Naive thymus-derived CD8-positive, alpha-beta T cell (primary cell): Measurements from ENCODE around the gene DCC. TPM values are rescaled to one million over a fixed set of nuclear protein-coding genes. Genes with fewer than 3 reads are reported as not detected.

ENCODE experiments used
- ATAC-seq, 2 donors: fragments of 150-1000 bp; cut with Tn5 transposase in 1 of 2; sonication (Bioruptor Pico), chemical (Tn5 transposase) in 1 of 2; 1 replicate in 1 of 2; 2 replicates in 1 of 2; pipeline ENCODE4 v1.10.0; 2021; ENCODE audit warnings: mild to moderate bottlenecking in 2 of 2, moderate library complexity in 2 of 2
- POLR2A ChIA-PET: fragments of 350-600 bp; sonication (Branson Sonifier 250); formaldehyde crosslinking; loops from one replicate; lab custom pipeline; 2021; ENCODE audit warnings: antibody characterized with exemption; lab: Charles Lee
- DNase-seq, 10 donors: peaks; one replicate each; pipeline versions ENCODE4 v3.0.0 to v3.0.0-alpha.2; 2020 to 2022
- H3K27ac Mint-ChIP-seq, 10 donors: one replicate each; pipeline ENCODE4 v1.8.0; 2020 to 2022; ENCODE audit warnings: mild to moderate bottlenecking in 10 of 10, mixed read lengths in 10 of 10, moderate library complexity in 4 of 10, inconsistent platforms in 1 of 10
- H3K27me3 Mint-ChIP-seq, 5 donors: one replicate each; pipeline ENCODE4 v1.8.0; 2021 to 2022; ENCODE audit warnings: mixed read lengths in 5 of 5
- H3K36me3 Mint-ChIP-seq, 3 donors: one replicate each; pipeline ENCODE4 v1.8.0; 2020 to 2022; ENCODE audit warnings: mixed read lengths in 3 of 3, mild to moderate bottlenecking in 2 of 3, inconsistent platforms in 1 of 3
- H3K4me1 Mint-ChIP-seq, 4 donors: one replicate each; pipeline ENCODE4 v1.8.0; 2021 to 2022; ENCODE audit warnings: mixed read lengths in 4 of 4
- H3K4me3 Mint-ChIP-seq, 10 donors: one replicate each; pipeline ENCODE4 v1.8.0; 2020 to 2022; ENCODE audit warnings: mild to moderate bottlenecking in 10 of 10, mixed read lengths in 10 of 10, moderate library complexity in 6 of 10, inconsistent platforms in 1 of 10
- H3K9me3 Mint-ChIP-seq, 9 donors: one replicate each; pipeline ENCODE4 v1.8.0; 2020 to 2022; ENCODE audit warnings: mixed read lengths in 9 of 9, mild to moderate bottlenecking in 3 of 9, inconsistent platforms in 1 of 9, moderate library complexity in 1 of 9
- polyA plus RNA-seq, 3 donors: library from polyadenylated mRNA; unstranded; fragments of 300-500 nt; fragmentation: Illumina TruSeq; gene quantifications; one replicate each; pipeline ENCODE4 v1.2.3, GENCODE V29; 2021
- total RNA-seq, 8 experiments: library from RNA in 2 of 8; stranded (reverse) in 2 of 8; gene quantifications; one replicate each; pipeline ENCODE4 v1.2.3 and lab custom pipeline; 2021 to 2026

DCC gene
- total and polyA plus RNA-seq, 5 experiments from 2014 or later = not detected

- no peaks in the 10 kb centered on the region for H3K27me3 Mint-ChIP-seq
- H3K4me3 Mint-ChIP-seq = no peak overlapping the region
- POLR2A ChIA-PET = no interaction called here
- peaks cover 5 to 26% (median 10%) of the 10 kb centered on the region in 9 donors for H3K9me3 Mint-ChIP-seq
- H3K4me1 Mint-ChIP-seq = no peaks in the 10 kb centered on the region
- H3K27ac Mint-ChIP-seq = no peak overlapping the region
- ATAC-seq (no peak), DNase-seq (no peak)
- H3K36me3 Mint-ChIP-seq = peaks cover 0 to 9% (median 0%) of the 10 kb centered on the region in 3 donors
Observed at GRCh38 chr18:52489396-52490306, 149.7 kb downstream of the DCC start.

- ATAC-seq (no peak), DNase-seq (no peak)
- no peak overlapping the region for H3K27ac Mint-ChIP-seq
- H3K4me3 Mint-ChIP-seq = no peak overlapping the region
- peaks cover 5 to 21% (median 10%) of the 10 kb centered on the region in 9 donors for H3K9me3 Mint-ChIP-seq
- peaks cover 0 to 9% (median 0%) of the 10 kb centered on the region in 3 donors for H3K36me3 Mint-ChIP-seq
- H3K4me1 Mint-ChIP-seq = no peaks in the 10 kb centered on the region
- H3K27me3 Mint-ChIP-seq = no peaks in the 10 kb centered on the region
- POLR2A ChIA-PET = no interaction called here
Observed at GRCh38 chr18:52496426-52496825, 156.4 kb downstream of the DCC start.

- Mint-ChIP-seq H3K9me3 (peaks cover 3 to 16% (median 6%) of the 10 kb centered on the region in 9 donors), H3K4me1 (no peaks in the 10 kb centered on the region), H3K4me3 (no peak overlapping the region), H3K27me3 (no peaks in the 10 kb centered on the region), H3K36me3 (peaks cover 0 to 6% (median 0%) of the 10 kb centered on the region in 3 donors), H3K27ac (no peak overlapping the region)
- POLR2A ChIA-PET = no interaction called here
- ATAC-seq (no peak), DNase-seq (no peak)
Observed at GRCh38 chr18:52499016-52499415, 159.0 kb downstream of the DCC start.

- DNase-seq (no peak), ATAC-seq (no peak)
- Mint-ChIP-seq H3K27me3 (no peaks in the 10 kb centered on the region), H3K36me3 (no peaks in the 10 kb centered on the region), H3K9me3 (peaks cover 0 to 11% (median 4%) of the 10 kb centered on the region in 9 donors), H3K4me3 (no peak overlapping the region), H3K4me1 (no peaks in the 10 kb centered on the region), H3K27ac (no peak overlapping the region)
- POLR2A ChIA-PET = no interaction called here
Observed at GRCh38 chr18:52499644-52500043, 159.6 kb downstream of the DCC start.

- H3K9me3 Mint-ChIP-seq = peaks cover 0 to 7% (median 1%) of the 10 kb centered on the region in 9 donors
- no peak overlapping the region for H3K4me3 Mint-ChIP-seq
- H3K27me3 Mint-ChIP-seq = no peaks in the 10 kb centered on the region
- ATAC-seq (no peak), DNase-seq (no peak)
- no peaks in the 10 kb centered on the region for H3K36me3 Mint-ChIP-seq
- no peak overlapping the region for H3K27ac Mint-ChIP-seq
- POLR2A ChIA-PET = no interaction called here
- H3K4me1 Mint-ChIP-seq = no peaks in the 10 kb centered on the region
Observed at GRCh38 chr18:52504589-52504988, 164.6 kb downstream of the DCC start.

GRCh38 chr18:52510139-52510538, 170.1 kb downstream of the DCC start:
- peaks cover 0 to 5% (median 0%) of the 10 kb centered on the region in 9 donors for H3K9me3 Mint-ChIP-seq
- H3K27ac Mint-ChIP-seq = no peak overlapping the region
- no peaks in the 10 kb centered on the region for H3K27me3 Mint-ChIP-seq
- H3K36me3 Mint-ChIP-seq = no peaks in the 10 kb centered on the region
- POLR2A ChIA-PET = no interaction called here
- ATAC-seq (no peak), DNase-seq (no peak)
- H3K4me3 Mint-ChIP-seq = no peak overlapping the region
- no peaks in the 10 kb centered on the region for H3K4me1 Mint-ChIP-seq

GRCh38 chr18:52518086-52518485, 178.1 kb downstream of the DCC start:
- H3K9me3 Mint-ChIP-seq = peaks cover 0 to 8% (median 0%) of the 10 kb centered on the region in 9 donors
- H3K4me1 Mint-ChIP-seq = no peaks in the 10 kb centered on the region
- no peaks in the 10 kb centered on the region for H3K36me3 Mint-ChIP-seq
- H3K4me3 Mint-ChIP-seq = no peak overlapping the region
- POLR2A ChIA-PET = no interaction called here
- H3K27me3 Mint-ChIP-seq = no peaks in the 10 kb centered on the region
- ATAC-seq = no peak
- DNase-seq = no peak
- no peak overlapping the region for H3K27ac Mint-ChIP-seq

GRCh38 chr18:52519021-52519420, 179.0 kb downstream of the DCC start:
- H3K27me3 Mint-ChIP-seq = no peaks in the 10 kb centered on the region
- DNase-seq (no peak), ATAC-seq (no peak)
- no peak overlapping the region for H3K27ac Mint-ChIP-seq
- H3K4me1 Mint-ChIP-seq = no peaks in the 10 kb centered on the region
- no peaks in the 10 kb centered on the region for H3K36me3 Mint-ChIP-seq
- H3K9me3 Mint-ChIP-seq = peaks cover 0 to 8% (median 0%) of the 10 kb centered on the region in 9 donors
- no peak overlapping the region for H3K4me3 Mint-ChIP-seq
- POLR2A ChIA-PET = no interaction called here

- ATAC-seq (no peak), DNase-seq (no peak)
- POLR2A ChIA-PET = no interaction called here
- Mint-ChIP-seq H3K27me3 (no peaks in the 10 kb centered on the region), H3K4me1 (no peaks in the 10 kb centered on the region), H3K27ac (no peak overlapping the region), H3K4me3 (no peak overlapping the region), H3K9me3 (peaks cover 0 to 10% (median 2%) of the 10 kb centered on the region in 9 donors), H3K36me3 (no peaks in the 10 kb centered on the region)
Observed at GRCh38 chr18:52523566-52523965, 183.6 kb downstream of the DCC start.

GRCh38 chr18:52531836-52532235, 191.8 kb downstream of the DCC start:
- POLR2A ChIA-PET = no interaction called here
- peaks cover 0 to 9% (median 0%) of the 10 kb centered on the region in 9 donors for H3K9me3 Mint-ChIP-seq
- H3K27me3 Mint-ChIP-seq = peaks cover 0 to 7% (median 0%) of the 10 kb centered on the region in 5 donors
- no peak for DNase-seq
- no peak overlapping the region for H3K4me3 Mint-ChIP-seq
- no peak for ATAC-seq
- H3K27ac Mint-ChIP-seq = no peak overlapping the region
- H3K36me3 Mint-ChIP-seq = no peaks in the 10 kb centered on the region
- no peaks in the 10 kb centered on the region for H3K4me1 Mint-ChIP-seq

- no peak for DNase-seq
- H3K9me3 Mint-ChIP-seq = peaks cover 0 to 12% (median 0%) of the 10 kb centered on the region in 9 donors
Observed at GRCh38 chr18:52536039-52536438, 196.0 kb downstream of the DCC start.

GRCh38 chr18:52537261-52537660, 197.3 kb downstream of the DCC start:
- peaks cover 0 to 12% (median 0%) of the 10 kb centered on the region in 9 donors for H3K9me3 Mint-ChIP-seq
- H3K4me3 Mint-ChIP-seq = no peak overlapping the region
- peaks cover 0 to 7% (median 0%) of the 10 kb centered on the region in 5 donors for H3K27me3 Mint-ChIP-seq
- POLR2A ChIA-PET = no interaction called here
- DNase-seq (no peak), ATAC-seq (no peak)
- no peaks in the 10 kb centered on the region for H3K4me1 Mint-ChIP-seq
- H3K27ac Mint-ChIP-seq = no peak overlapping the region
- no peaks in the 10 kb centered on the region for H3K36me3 Mint-ChIP-seq

More at GRCh38 chr18:52536039-52536438, 196.0 kb downstream of the DCC start:
- H3K27ac Mint-ChIP-seq = no peak overlapping the region
- ATAC-seq = no peak
- no peaks in the 10 kb centered on the region for H3K4me1 Mint-ChIP-seq
- H3K4me3 Mint-ChIP-seq = no peak overlapping the region
- peaks cover 0 to 7% (median 0%) of the 10 kb centered on the region in 5 donors for H3K27me3 Mint-ChIP-seq
- H3K36me3 Mint-ChIP-seq = no peaks in the 10 kb centered on the region
- POLR2A ChIA-PET = no interaction called here

- DNase-seq (no peak), ATAC-seq (no peak)
- H3K36me3 Mint-ChIP-seq = no peaks in the 10 kb centered on the region
- no peak overlapping the region for H3K27ac Mint-ChIP-seq
- H3K27me3 Mint-ChIP-seq = peaks cover 0 to under 1% (median 0%) of the 10 kb centered on the region in 5 donors
- H3K4me1 Mint-ChIP-seq = no peaks in the 10 kb centered on the region
- POLR2A ChIA-PET = no interaction called here
- no peak overlapping the region for H3K4me3 Mint-ChIP-seq
- H3K9me3 Mint-ChIP-seq = peaks cover 0 to 9% (median 2%) of the 10 kb centered on the region in 9 donors
Observed at GRCh38 chr18:52541056-52541455, 201.1 kb downstream of the DCC start.
